Lower leg skin (tissue), 3 donors: ENCODE data around the gene DCAF8.

ENCODE experiments used
- POLR2A ChIP-seq, 2 donors: fragments of 450-650 bp; IDR thresholded peaks; one replicate each; pipeline ENCODE4 v1.6.1; 2016 to 2017; ENCODE audit warnings: antibody characterized with exemption in 2 of 2, mild to moderate bottlenecking in 1 of 2, moderate library complexity in 1 of 2
- TF ChIP-seq, protein P1 (sequence below), 3 donors: fragments of 450-650 bp; IDR thresholded peaks; one replicate each; pipeline ENCODE4 v1.5.1; 2016; ENCODE audit warnings: antibody characterized with exemption in 3 of 3, mild to moderate bottlenecking in 3 of 3, moderate library complexity in 2 of 3

- TF ChIP-seq, protein P1, sequence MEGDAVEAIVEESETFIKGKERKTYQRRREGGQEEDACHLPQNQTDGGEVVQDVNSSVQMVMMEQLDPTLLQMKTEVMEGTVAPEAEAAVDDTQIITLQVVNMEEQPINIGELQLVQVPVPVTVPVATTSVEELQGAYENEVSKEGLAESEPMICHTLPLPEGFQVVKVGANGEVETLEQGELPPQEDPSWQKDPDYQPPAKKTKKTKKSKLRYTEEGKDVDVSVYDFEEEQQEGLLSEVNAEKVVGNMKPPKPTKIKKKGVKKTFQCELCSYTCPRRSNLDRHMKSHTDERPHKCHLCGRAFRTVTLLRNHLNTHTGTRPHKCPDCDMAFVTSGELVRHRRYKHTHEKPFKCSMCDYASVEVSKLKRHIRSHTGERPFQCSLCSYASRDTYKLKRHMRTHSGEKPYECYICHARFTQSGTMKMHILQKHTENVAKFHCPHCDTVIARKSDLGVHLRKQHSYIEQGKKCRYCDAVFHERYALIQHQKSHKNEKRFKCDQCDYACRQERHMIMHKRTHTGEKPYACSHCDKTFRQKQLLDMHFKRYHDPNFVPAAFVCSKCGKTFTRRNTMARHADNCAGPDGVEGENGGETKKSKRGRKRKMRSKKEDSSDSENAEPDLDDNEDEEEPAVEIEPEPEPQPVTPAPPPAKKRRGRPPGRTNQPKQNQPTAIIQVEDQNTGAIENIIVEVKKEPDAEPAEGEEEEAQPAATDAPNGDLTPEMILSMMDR (IDR thresholded peaks at IDR 0.05), result no peak
- no peak for TF ChIP-seq POLR2A (IDR thresholded peaks at IDR 0.05)
Observed at GRCh38 chr1:160256396-160257046, 5.8 kb downstream of the DCAF8 start.
